Caco-2 (cell line): ENCODE measurements around the gene CACNG4. TPM values are rescaled to one million over a fixed set of nuclear protein-coding genes. Genes with fewer than 3 reads are reported as not detected.

Source experiments
- BruUV-seq: library from RNA; stranded (reverse); fragments of 400-500 nt; replicated peaks from 2 replicates; lab custom pipeline; 2021; lab: Mats Ljungman, UMichigan
- CTCF ChIA-PET: fragments of 300-600 bp; sonication (Branson Sonifier 250); formaldehyde crosslinking; loops from one replicate; lab custom pipeline; 2022; ENCODE audit warnings: antibody characterized with exemption; lab: Charles Lee
- POLR2A ChIA-PET: fragments of 300-600 bp; sonication (Branson Sonifier 250); formaldehyde crosslinking; loops from one replicate; lab custom pipeline; 2022; ENCODE audit warnings: antibody characterized with exemption; lab: Charles Lee
- DNase-seq, 2 experiments: peaks; one replicate each; pipeline versions ENCODE4 v3.0.0 to v3.0.0-alpha.2; 2020 to 2022
- H3K27me3 ChIP-seq: replicated peaks from 2 replicates; pipeline ENCODE4 v1.6.0; 2011; ENCODE audit warnings: low read length; ENCODE audit not compliant: control insufficient read depth, insufficient read depth
- H3K36me3 ChIP-seq: 2 replicates; pipeline ENCODE4 v1.5.1; 2011; ENCODE audit warnings: low read length; ENCODE audit not compliant: control insufficient read depth, insufficient read depth
- H3K4me1 ChIP-seq: fragments of 250-450 bp; sonication (Bioruptor Pico); 2 replicates; pipeline ENCODE4 v1.5.1; 2020; ENCODE audit warnings: mild to moderate bottlenecking
- H3K4me3 ChIP-seq: 2 replicates; pipeline ENCODE4 v1.5.1; 2011; ENCODE audit warnings: low read depth, mild to moderate bottlenecking, control low read depth, low read length
- H3K9me3 ChIP-seq: fragments of 250-450 bp; sonication (Bioruptor Pico); 2 replicates; pipeline ENCODE4 v1.5.1; 2020; ENCODE audit warnings: mild to moderate bottlenecking, moderate library complexity
- H3K27ac Mint-ChIP-seq: one replicate; pipeline ENCODE4 v1.8.0; 2022; ENCODE audit warnings: mixed read lengths; ENCODE audit not compliant: unreplicated experiment
- H3K27me3 Mint-ChIP-seq: one replicate; pipeline ENCODE4 v1.8.0; 2022; ENCODE audit warnings: mixed read lengths; ENCODE audit not compliant: insufficient read depth, unreplicated experiment
- H3K36me3 Mint-ChIP-seq: one replicate; pipeline ENCODE4 v1.8.0; 2022; ENCODE audit warnings: mild to moderate bottlenecking, mixed read lengths; ENCODE audit not compliant: insufficient read depth, unreplicated experiment
- H3K4me1 Mint-ChIP-seq: one replicate; pipeline ENCODE4 v1.8.0; 2022; ENCODE audit warnings: low read depth, mixed read lengths; ENCODE audit not compliant: unreplicated experiment
- H3K4me3 Mint-ChIP-seq: one replicate; pipeline ENCODE4 v1.8.0; 2022; ENCODE audit warnings: mild to moderate bottlenecking, moderate library complexity, mixed read lengths; ENCODE audit not compliant: unreplicated experiment
- H3K9me3 Mint-ChIP-seq: one replicate; pipeline ENCODE4 v1.8.0; 2022; ENCODE audit warnings: mixed read lengths; ENCODE audit not compliant: unreplicated experiment
- intact Hi-C: fragments of 100-400 bp; cut with micrococcal nuclease; formaldehyde crosslinking; loops from one replicate; pipeline ENCODE4 v1.10.0; 2022; ENCODE audit not compliant: unreplicated experiment
- total RNA-seq: library from RNA; stranded (reverse); gene quantifications from 2 replicates; pipeline ENCODE4 v1.2.3, GENCODE V29; 2022
- TF ChIP-seq, protein P1 (sequence below), 2 experiments: fragments of 200-600 bp in 1 of 2; IDR thresholded peaks; 1 replicate in 1 of 2; 2 replicates in 1 of 2; pipeline versions ENCODE4 v1.5.1 to v1.8.0; 2011 to 2022; ENCODE audit warnings: antibody characterized with exemption in 1 of 2, control low read depth in 1 of 2, inconsistent platforms in 1 of 2, low read depth in 1 of 2, low read length in 1 of 2, mild to moderate bottlenecking in 1 of 2, moderate library complexity in 1 of 2; ENCODE audit not compliant: insufficient read depth in 1 of 2, severe bottlenecking in 1 of 2, unreplicated experiment in 1 of 2

The CACNG4 gene
- total RNA-seq, 1 experiment from 2014 or later, result 12.8 TPM

DNA sequence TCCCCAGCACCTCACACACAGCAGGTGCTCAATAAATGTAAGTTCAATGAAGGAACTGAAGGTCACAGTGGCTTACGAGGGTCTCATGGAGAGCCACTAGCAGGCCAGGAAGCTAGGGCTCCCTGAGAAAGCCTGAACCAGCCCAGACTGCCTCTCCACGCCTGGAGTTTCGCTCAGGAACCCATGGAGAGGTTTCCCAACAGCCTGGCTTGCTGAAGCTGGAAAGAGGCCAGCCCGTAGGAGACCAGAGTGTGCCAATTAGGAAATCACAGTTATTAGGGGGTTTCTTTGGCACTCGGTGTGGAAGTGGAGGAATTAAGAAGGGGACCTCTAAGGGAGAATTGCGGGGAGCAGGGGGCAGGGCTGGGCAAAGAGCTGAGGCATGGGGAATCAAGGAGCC lies 43.6 kb downstream of the CACNG4 start:
- no peak for DNase-seq
- Mint-ChIP-seq H3K27ac (no peak overlapping the region), H3K9me3 (peaks cover 9% of the 10 kb centered on the region), H3K27me3 (no peaks in the 10 kb centered on the region), H3K4me1 (peaks cover 7% of the 10 kb centered on the region), H3K4me3 (no peak overlapping the region), H3K36me3 (no peaks in the 10 kb centered on the region)
- Histone ChIP-seq H3K9me3 (no peaks in the 10 kb centered on the region), H3K36me3 (no peaks in the 10 kb centered on the region), H3K4me1 (no peaks in the 10 kb centered on the region; the same call in 1 of the 2 replicates), H3K27me3 (no peaks in the 10 kb centered on the region), H3K4me3 (no peak overlapping the region)
- intact Hi-C loops, result no loop called here
- POLR2A ChIA-PET, result no interaction called here
- TF ChIP-seq, protein P1, sequence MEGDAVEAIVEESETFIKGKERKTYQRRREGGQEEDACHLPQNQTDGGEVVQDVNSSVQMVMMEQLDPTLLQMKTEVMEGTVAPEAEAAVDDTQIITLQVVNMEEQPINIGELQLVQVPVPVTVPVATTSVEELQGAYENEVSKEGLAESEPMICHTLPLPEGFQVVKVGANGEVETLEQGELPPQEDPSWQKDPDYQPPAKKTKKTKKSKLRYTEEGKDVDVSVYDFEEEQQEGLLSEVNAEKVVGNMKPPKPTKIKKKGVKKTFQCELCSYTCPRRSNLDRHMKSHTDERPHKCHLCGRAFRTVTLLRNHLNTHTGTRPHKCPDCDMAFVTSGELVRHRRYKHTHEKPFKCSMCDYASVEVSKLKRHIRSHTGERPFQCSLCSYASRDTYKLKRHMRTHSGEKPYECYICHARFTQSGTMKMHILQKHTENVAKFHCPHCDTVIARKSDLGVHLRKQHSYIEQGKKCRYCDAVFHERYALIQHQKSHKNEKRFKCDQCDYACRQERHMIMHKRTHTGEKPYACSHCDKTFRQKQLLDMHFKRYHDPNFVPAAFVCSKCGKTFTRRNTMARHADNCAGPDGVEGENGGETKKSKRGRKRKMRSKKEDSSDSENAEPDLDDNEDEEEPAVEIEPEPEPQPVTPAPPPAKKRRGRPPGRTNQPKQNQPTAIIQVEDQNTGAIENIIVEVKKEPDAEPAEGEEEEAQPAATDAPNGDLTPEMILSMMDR (IDR thresholded peaks at IDR 0.05; ENCODE audit: insufficient read depth in 1 of 2, low read depth in 1 of 2, low read length in 1 of 2, severe bottlenecking in 1 of 2, unreplicated experiment in 1 of 2), result no peak
- CTCF ChIA-PET, result interaction anchor here (0.6 kb wide), 1 partner anchor 12 kb away, joined by 3 read pairs; no protein-coding TSS in a partner anchor
- no TSS peak for BruUV-seq

GRCh38 chr17:67011527-67012175 lies 47.1 kb downstream of the CACNG4 start:
- CTCF ChIA-PET, result no interaction called here
- H3K4me1 Mint-ChIP-seq, result peaks cover 7% of the 10 kb centered on the region
- Histone ChIP-seq H3K4me1 (no peaks in the 10 kb centered on the region; the same call in 1 of the 2 replicates), H3K36me3 (no peaks in the 10 kb centered on the region), H3K27me3 (no peaks in the 10 kb centered on the region), H3K9me3 (no peaks in the 10 kb centered on the region), H3K4me3 (no peak overlapping the region)
- H3K36me3 Mint-ChIP-seq, result no peaks in the 10 kb centered on the region
- H3K4me3 Mint-ChIP-seq, result no peak overlapping the region
- no peaks in the 10 kb centered on the region for H3K27me3 Mint-ChIP-seq
- no TSS peak for BruUV-seq
- peaks cover 9% of the 10 kb centered on the region for H3K9me3 Mint-ChIP-seq
- intact Hi-C loops, result no loop called here
- TF ChIP-seq, protein P1 (IDR thresholded peaks at IDR 0.05; ENCODE audit: insufficient read depth in 1 of 2, low read depth in 1 of 2, low read length in 1 of 2, severe bottlenecking in 1 of 2, unreplicated experiment in 1 of 2), result no peak
- DNase-seq, result no peak
- no peak overlapping the region for H3K27ac Mint-ChIP-seq
- POLR2A ChIA-PET, result no interaction called here

DNA sequence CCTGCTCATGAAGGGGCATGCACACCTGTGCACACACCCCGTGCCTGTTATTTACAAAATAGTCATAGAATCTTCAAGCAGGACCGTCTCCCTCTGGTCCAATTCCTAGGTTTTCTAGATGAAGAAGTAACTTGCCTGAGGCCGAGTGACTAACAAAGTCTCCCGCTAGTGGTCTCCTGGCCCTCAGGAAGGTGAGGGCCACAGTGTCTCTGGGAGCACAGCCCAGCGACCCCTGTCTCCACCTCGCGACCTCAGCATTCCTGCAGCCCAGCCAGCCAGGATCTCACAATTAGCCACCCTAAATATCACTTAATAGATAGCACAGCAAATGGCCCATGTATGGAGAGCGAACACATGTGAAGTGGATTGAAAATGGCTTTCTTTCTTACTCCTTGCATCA lies 49.4 kb downstream of the CACNG4 start:
- Mint-ChIP-seq H3K9me3 (peaks cover 5% of the 10 kb centered on the region), H3K27ac (no peak overlapping the region), H3K4me1 (peaks cover 20% of the 10 kb centered on the region), H3K4me3 (no peak overlapping the region), H3K36me3 (no peaks in the 10 kb centered on the region), H3K27me3 (no peaks in the 10 kb centered on the region)
- Histone ChIP-seq H3K4me3 (no peak overlapping the region), H3K36me3 (no peaks in the 10 kb centered on the region), H3K9me3 (no peaks in the 10 kb centered on the region), H3K27me3 (no peaks in the 10 kb centered on the region), H3K4me1 (peaks cover 7% of the 10 kb centered on the region; the same call in 1 of the 2 replicates)
- ChIA-PET CTCF (no interaction called here), POLR2A (no interaction called here)
- TF ChIP-seq, protein P1 (IDR thresholded peaks at IDR 0.05; ENCODE audit: insufficient read depth in 1 of 2, low read depth in 1 of 2, low read length in 1 of 2, severe bottlenecking in 1 of 2, unreplicated experiment in 1 of 2), result no peak
- intact Hi-C loops, result no loop called here
- no peak for DNase-seq
- no TSS peak for BruUV-seq
